ENCODE measurements around the gene SAPCD2. TPM values are rescaled to one million over a fixed set of nuclear protein-coding genes. Genes with fewer than 3 reads are reported as not detected.

The SAPCD2 gene
- total RNA-seq, 4 donors from 2014 or later, result 0.27 to 1.0 (median 0.72) TPM

- no peaks in the 10 kb centered on the region for H3K4me1 ChIP-seq
- WGBS, 2 donors, result 94% methylated on average over 12 to 26 of the region's 45 CpGs
- no peak for DNase-seq
- H3K27ac ChIP-seq, result no peak overlapping the region
- intact Hi-C loops (cut with DNase I), result no loop called here
- peaks cover 34 to 35% of the 10 kb centered on the region in 2 donors for H3K36me3 ChIP-seq
- no peak for TF ChIP-seq POLR2A (IDR thresholded peaks at IDR 0.05)
- no peak for TF ChIP-seq CTCF (IDR thresholded peaks at IDR 0.05)
- no peaks in the 10 kb centered on the region for H3K27me3 ChIP-seq
- H3K9me3 ChIP-seq, result no peaks in the 10 kb centered on the region
- no peak overlapping the region for H3K4me3 ChIP-seq (replicated peaks in 1 of 3)
Measured at GRCh38 chr9:137017791-137018497, 52.4 kb downstream of the SAPCD2 start.

- Histone ChIP-seq H3K27me3 (no peaks in the 10 kb centered on the region), H3K4me1 (no peaks in the 10 kb centered on the region), H3K4me3 (replicated peaks in 1 of 3) (no peak overlapping the region), H3K9me3 (no peaks in the 10 kb centered on the region), H3K36me3 (peaks cover 35% of the 10 kb centered on the region in 2 donors), H3K27ac (no peak overlapping the region)
- 96 to 100% methylated on average over 4 to 13 of the region's 28 CpGs for WGBS, 2 donors
- no peak for DNase-seq
- intact Hi-C loops (cut with DNase I), result no loop called here
- no peak for TF ChIP-seq CTCF (IDR thresholded peaks at IDR 0.05)
- no peak for TF ChIP-seq POLR2A (IDR thresholded peaks at IDR 0.05)
Measured at GRCh38 chr9:137017071-137017470, 53.3 kb downstream of the SAPCD2 start.

- DNase-seq, result no peak
- intact Hi-C loops (cut with DNase I), result no loop called here
- no peak for TF ChIP-seq CTCF (IDR thresholded peaks at IDR 0.05)
- no peak for TF ChIP-seq POLR2A (IDR thresholded peaks at IDR 0.05)
- H3K36me3 ChIP-seq, result peaks cover 35 to 41% of the 10 kb centered on the region in 2 donors
- no peak overlapping the region for H3K27ac ChIP-seq
- H3K4me1 ChIP-seq, result no peaks in the 10 kb centered on the region
- WGBS, 2 donors, result 95% methylated on average over 15 of the region's 16 CpGs; no CpG with 5 or more reads in 1 of the 2 donors
- no peak overlapping the region for H3K4me3 ChIP-seq (replicated peaks in 1 of 3)
- no peaks in the 10 kb centered on the region for H3K9me3 ChIP-seq
- no peaks in the 10 kb centered on the region for H3K27me3 ChIP-seq
Measured at GRCh38 chr9:137016436-137016835, 53.9 kb downstream of the SAPCD2 start.

- no peak for DNase-seq
- TF ChIP-seq CTCF (IDR thresholded peaks at IDR 0.05), result no peak
- TF ChIP-seq POLR2A (IDR thresholded peaks at IDR 0.05), result no peak
- WGBS, 2 donors, result 98 to 100% methylated on average over 7 to 18 of the region's 21 CpGs
- no peak overlapping the region for H3K4me3 ChIP-seq (replicated peaks in 1 of 3)
- peaks cover 35 to 44% of the 10 kb centered on the region in 2 donors for H3K36me3 ChIP-seq
- H3K9me3 ChIP-seq, result no peaks in the 10 kb centered on the region
- H3K4me1 ChIP-seq, result no peaks in the 10 kb centered on the region
- H3K27me3 ChIP-seq, result no peaks in the 10 kb centered on the region
- no peak overlapping the region for H3K27ac ChIP-seq
- intact Hi-C loops (cut with DNase I), result no loop called here
Measured at GRCh38 chr9:137015976-137016375, 54.4 kb downstream of the SAPCD2 start.

- WGBS, 2 donors, result 94 to 96% methylated on average over 18 to 23 of the region's 25 CpGs
- intact Hi-C loops (cut with DNase I), result no loop called here
- Histone ChIP-seq H3K4me3 (replicated peaks in 1 of 3) (no peak overlapping the region), H3K27ac (no peak overlapping the region), H3K9me3 (no peaks in the 10 kb centered on the region), H3K4me1 (no peaks in the 10 kb centered on the region), H3K36me3 (peaks cover 31 to 45% of the 10 kb centered on the region in 2 donors), H3K27me3 (no peaks in the 10 kb centered on the region)
- TF ChIP-seq POLR2A (IDR thresholded peaks at IDR 0.05), result no peak
- no peak for TF ChIP-seq CTCF (IDR thresholded peaks at IDR 0.05)
- DNase-seq, result no peak
Measured at GRCh38 chr9:137015540-137015930, 54.8 kb downstream of the SAPCD2 start.
